Gastroesophageal sphincter (tissue), 4 donors: ENCODE measurements around the gene FAM43B. TPM values are rescaled to one million over a fixed set of nuclear protein-coding genes. Genes with fewer than 3 reads are reported as not detected.

ENCODE experiments used
- total RNA-seq, 4 donors: library from RNA; depleted of rRNA; stranded (reverse); fragments of >200 nt; gene quantifications; one replicate each; pipeline ENCODE4 v1.1.0, GENCODE V29; 2016

Gene FAM43B
- total RNA-seq, 4 donors from 2014 or later = 0.62 to 1.3 (median 1.1) TPM

Other genes with a start within 250 kb of the FAM43B start
- 10 to 100 TPM; 18.2 to 29.6 (median 26.2) TPM for gene CAMK2N1, start 66.4 kb upstream of the FAM43B start, total RNA-seq
- 10 to 100 TPM; 26.5 to 52.0 (median 43.8) TPM for gene MUL1, start 44.4 kb upstream of the FAM43B start, total RNA-seq
- 1 to 10 TPM in 2 of 4 donors, under 1 TPM in 1, not detected in 1; 0.96 to 4.3 (median 3.1) TPM for gene CDA, start 36.5 kb downstream of the FAM43B start, total RNA-seq
- gene PINK1, start 80.9 kb downstream of the FAM43B start, total RNA-seq = 100 to 1,000 TPM; 148 to 269 (median 203) TPM
- 100 to 1,000 TPM in 3 of 4 donors, 10 to 100 TPM in 1; 83.4 to 116 (median 110) TPM for gene DDOST, start 108.8 kb downstream of the FAM43B start, total RNA-seq
- 10 to 100 TPM in 2 of 4 donors, 1 to 10 TPM in 1, under 1 TPM in 1; 0.47 to 11.8 (median 7.5) TPM for gene KIF17, start 165.4 kb downstream of the FAM43B start, total RNA-seq
- 1 to 10 TPM in 2 of 4 donors, under 1 TPM in 2; 0.47 to 6.9 (median 1.1) TPM for gene SH2D5, start 180.1 kb downstream of the FAM43B start, total RNA-seq
- 100 to 1,000 TPM; 221 to 322 (median 237) TPM for gene HP1BP3, start 234.7 kb downstream of the FAM43B start, total RNA-seq